Upper lobe of left lung (tissue), 6 donors: ENCODE measurements around the gene CCDC136. TPM values are rescaled to one million over a fixed set of nuclear protein-coding genes. Genes with fewer than 3 reads are reported as not detected.

Experiments
- ATAC-seq, 2 donors: fragments of 200-7000 bp; cut with Tn5 transposase; one replicate each; pipeline ENCODE4 v1.9.1; 2022; ENCODE audit warnings: mild to moderate bottlenecking in 2 of 2, moderate library complexity in 2 of 2; ENCODE audit not compliant: low FRiP score in 2 of 2
- DNase-seq, 2 donors: peaks; one replicate each; pipeline ENCODE4 v3.0.0-alpha.2; 2019 to 2020
- H3K27ac ChIP-seq, 4 donors: fragments of 200-600 bp; sonication (generic); one replicate each; pipeline ENCODE4 v1.5.1; 2016 to 2019
- H3K27me3 ChIP-seq, 4 donors: fragments of 200-600 bp; sonication (generic); one replicate each; pipeline ENCODE4 v1.5.1; 2017 to 2019
- H3K36me3 ChIP-seq, 4 donors: fragments of 200-600 bp; sonication (generic); one replicate each; pipeline ENCODE4 v1.5.1; 2016 to 2019
- H3K4me1 ChIP-seq, 4 donors: fragments of 200-600 bp; sonication (generic); one replicate each; pipeline ENCODE4 v1.5.1; 2018 to 2019
- H3K4me3 ChIP-seq, 4 donors: fragments of 200-600 bp; sonication (generic); one replicate each; pipeline ENCODE4 v1.5.1; 2017 to 2019; ENCODE audit warnings: mild to moderate bottlenecking in 2 of 4, moderate library complexity in 1 of 4
- H3K9me3 ChIP-seq, 4 donors: fragments of 200-600 bp; sonication (generic); one replicate each; pipeline ENCODE4 v1.5.1; 2018 to 2019
- CTCF ChIP-seq, 6 experiments: fragments of 450-650 bp in 4 of 6; fragments of 200-600 bp in 2 of 6; sonication (generic) in 2 of 6; IDR thresholded peaks; one replicate each; pipeline ENCODE4 v1.5.1; 2016 to 2019; ENCODE audit warnings: antibody characterized with exemption in 6 of 6
- EP300 ChIP-seq, 4 donors: sonication (generic); formaldehyde crosslinking; IDR thresholded peaks; one replicate each; pipeline ENCODE4 v1.5.1; 2017; ENCODE audit warnings: antibody characterized with exemption in 4 of 4, control low read depth in 2 of 4
- POLR2A ChIP-seq, 4 donors: fragments of 450-650 bp; IDR thresholded peaks; one replicate each; pipeline ENCODE4 v1.5.1; 2016 to 2017; ENCODE audit warnings: antibody characterized with exemption in 4 of 4, mild to moderate bottlenecking in 2 of 4
- POLR2AphosphoS5 ChIP-seq, 2 donors: sonication (generic); formaldehyde crosslinking; IDR thresholded peaks; one replicate each; pipeline ENCODE4 v1.5.1; 2017; ENCODE audit warnings: antibody characterized with exemption in 2 of 2
- WGBS, 2 donors: methylation state at CpG; one replicate each; pipeline ENCODE4 v1.1.5; 2017 to 2018; 5-methylcytosine and 5-hydroxymethylcytosine counted together
- total RNA-seq, 6 donors: library from RNA; depleted of rRNA in 4 of 6; stranded (reverse); fragments of >200 nt in 4 of 6; gene quantifications; one replicate each; pipeline versions ENCODE4 v1.1.0 to v1.2.1, GENCODE V29; 2016 to 2021
- donor health status: DM: no; HTN: no; CAD: no; lungs with moderate emphysema.
- donor health status: DM: no; HTN: yes; CAD: no; lungs with severe emphysema.

CCDC136 gene
- total RNA-seq, 6 donors from 2014 or later: 0.46 to 7.2 (median 2.2) TPM

- ATAC-seq (no peak), DNase-seq (no peak)
- no peak overlapping the region for H3K27ac ChIP-seq
- H3K36me3 ChIP-seq: peaks cover 11 to 94% (median 41%) of the 10 kb centered on the region in 4 donors
- no peak for TF ChIP-seq POLR2A (IDR thresholded peaks at IDR 0.05)
- no peak for TF ChIP-seq CTCF (IDR thresholded peaks at IDR 0.05)
- TF ChIP-seq EP300 (IDR thresholded peaks at IDR 0.05): no peak
- TF ChIP-seq POLR2AphosphoS5 (IDR thresholded peaks at IDR 0.05): no peak
- H3K4me1 ChIP-seq: peaks cover 0 to 13% (median 9%) of the 10 kb centered on the region in 4 donors
- no peaks in the 10 kb centered on the region for H3K27me3 ChIP-seq
- WGBS, 2 donors: 65 to 68% methylated on average over 2 of the region's 2 CpGs
- H3K9me3 ChIP-seq: no peaks in the 10 kb centered on the region
- no peak overlapping the region for H3K4me3 ChIP-seq
These were observed 34.6 kb upstream of the CCDC136 start for GRCh38 chr7:128757203-128757602.

DNA sequence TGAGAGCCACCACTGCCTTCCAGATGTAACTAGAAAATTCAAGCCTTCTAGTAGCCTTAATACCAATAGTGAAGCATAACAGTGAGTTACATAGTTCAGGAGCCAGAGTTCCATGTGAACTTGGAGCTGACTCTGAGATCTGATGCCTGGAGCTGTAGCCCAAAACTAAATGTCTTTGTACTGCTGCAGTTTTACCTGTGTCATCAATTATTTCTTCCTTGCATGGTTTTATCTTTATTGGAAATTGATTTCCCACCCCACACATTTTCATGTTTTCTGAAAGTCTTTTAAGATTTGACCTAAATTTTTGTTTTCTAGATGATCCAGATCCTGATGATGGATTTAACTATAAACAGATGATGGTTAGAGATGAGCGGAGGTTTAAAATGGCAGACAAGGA lies 33.2 kb upstream of the CCDC136 start:
- ATAC-seq: no peak
- Histone ChIP-seq H3K27me3 (no peaks in the 10 kb centered on the region), H3K9me3 (no peaks in the 10 kb centered on the region), H3K4me1 (peaks cover 0 to 13% (median 9%) of the 10 kb centered on the region in 4 donors), H3K4me3 (no peak overlapping the region), H3K27ac (no peak overlapping the region), H3K36me3 (peaks cover 11 to 89% (median 41%) of the 10 kb centered on the region in 4 donors)
- TF ChIP-seq CTCF (IDR thresholded peaks at IDR 0.05) (no peak), POLR2AphosphoS5 (IDR thresholded peaks at IDR 0.05) (no peak), EP300 (IDR thresholded peaks at IDR 0.05) (no peak), POLR2A (IDR thresholded peaks at IDR 0.05) (no peak)
- 95 to 97% methylated on average over 1 of the region's 1 CpG for WGBS, 2 donors
- no peak for DNase-seq

DNA sequence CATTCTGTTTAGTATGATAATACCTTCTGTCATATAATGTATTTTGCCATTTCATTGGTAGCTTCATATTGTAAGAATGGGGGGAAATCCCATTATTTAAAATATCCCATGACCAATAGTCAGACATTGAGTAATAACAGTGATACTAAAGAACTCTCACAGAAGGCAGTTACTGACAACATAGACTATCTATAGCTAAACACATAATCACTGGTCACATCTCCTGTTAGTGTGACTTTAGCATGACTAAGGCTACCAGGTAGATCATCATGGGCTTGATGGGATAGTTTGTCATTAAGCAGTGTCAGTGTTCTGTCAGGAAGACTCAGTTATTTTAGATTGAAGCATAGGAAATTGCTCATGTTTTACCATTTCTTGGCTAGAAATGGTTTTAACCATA lies 32.5 kb upstream of the CCDC136 start:
- ATAC-seq: no peak
- Histone ChIP-seq H3K27me3 (no peaks in the 10 kb centered on the region), H3K36me3 (peaks cover 11 to 88% (median 45%) of the 10 kb centered on the region in 4 donors), H3K4me3 (no peak overlapping the region), H3K9me3 (no peaks in the 10 kb centered on the region), H3K4me1 (peaks cover 0 to 13% (median 9%) of the 10 kb centered on the region in 4 donors), H3K27ac (no peak overlapping the region)
- TF ChIP-seq POLR2A (IDR thresholded peaks at IDR 0.05): no peak
- no peak for TF ChIP-seq EP300 (IDR thresholded peaks at IDR 0.05)
- TF ChIP-seq POLR2AphosphoS5 (IDR thresholded peaks at IDR 0.05): no peak
- no peak for TF ChIP-seq CTCF (IDR thresholded peaks at IDR 0.05)
- no peak for DNase-seq

DNA sequence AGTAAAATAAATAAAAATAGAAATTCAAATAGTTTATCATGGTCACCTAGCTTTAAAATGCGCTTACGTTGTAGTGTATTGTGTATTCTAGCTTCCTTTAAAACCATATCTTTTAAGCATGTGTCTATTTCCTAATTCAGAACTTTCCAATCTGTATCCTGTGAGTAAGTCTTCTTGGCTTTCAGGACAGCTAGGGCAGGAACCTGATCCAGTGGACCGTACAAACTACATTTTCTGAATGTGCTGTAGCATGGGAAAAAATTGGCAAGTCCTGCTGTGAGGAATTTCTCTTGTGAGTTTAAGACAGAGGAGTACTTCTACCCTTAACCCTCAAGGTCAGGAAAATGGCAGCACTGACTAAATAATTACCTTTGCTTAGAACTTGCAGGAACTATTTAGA lies 28.2 kb upstream of the CCDC136 start:
- WGBS, 2 donors: 80 to 89% methylated on average over 3 of the region's 3 CpGs
- DNase-seq (no peak), ATAC-seq (no peak)
- H3K27ac ChIP-seq: no peak overlapping the region
- H3K9me3 ChIP-seq: no peaks in the 10 kb centered on the region
- H3K4me3 ChIP-seq: no peak overlapping the region
- TF ChIP-seq CTCF (IDR thresholded peaks at IDR 0.05) (no peak), EP300 (IDR thresholded peaks at IDR 0.05) (no peak), POLR2AphosphoS5 (IDR thresholded peaks at IDR 0.05) (no peak)
- no peaks in the 10 kb centered on the region for H3K4me1 ChIP-seq
- peaks cover 11 to 95% (median 52%) of the 10 kb centered on the region in 4 donors for H3K36me3 ChIP-seq
- no peaks in the 10 kb centered on the region for H3K27me3 ChIP-seq

GRCh38 chr7:128767475-128768110 lies 24.2 kb upstream of the CCDC136 start:
- 95 to 97% methylated on average over 6 of the region's 6 CpGs for WGBS, 2 donors
- no peak for ATAC-seq
- TF ChIP-seq CTCF (IDR thresholded peaks at IDR 0.05): no peak
- no peak for TF ChIP-seq POLR2A (IDR thresholded peaks at IDR 0.05)
- no peak for TF ChIP-seq POLR2AphosphoS5 (IDR thresholded peaks at IDR 0.05)
- TF ChIP-seq EP300 (IDR thresholded peaks at IDR 0.05): no peak
- no peaks in the 10 kb centered on the region for H3K9me3 ChIP-seq
- H3K36me3 ChIP-seq: peaks cover 0 to 95% (median 31%) of the 10 kb centered on the region in 4 donors
- H3K4me3 ChIP-seq: no peak overlapping the region
- DNase-seq: no peak
- peaks cover 0 to 4% (median 0%) of the 10 kb centered on the region in 4 donors for H3K4me1 ChIP-seq
- H3K27ac ChIP-seq: no peak overlapping the region
- no peaks in the 10 kb centered on the region for H3K27me3 ChIP-seq
